HCT116 (cell line): ENCODE measurements around the gene ISM1. TPM values are rescaled to one million over a fixed set of nuclear protein-coding genes. Genes with fewer than 3 reads are reported as not detected.

Source experiments
- ATAC-seq: fragments of 200-7000 bp; cut with Tn5 transposase; 2 replicates; pipeline ENCODE4 v1.9.1; 2020; ENCODE audit warnings: mild to moderate bottlenecking, moderate library complexity
- Bru-seq: library from RNA; stranded (reverse); fragments of 400-500 nt; gene quantifications from one replicate; lab custom pipeline; 2021; lab: Mats Ljungman, UMichigan
- BruChase-seq, 2 experiments: library from RNA; stranded (reverse); fragments of 400-500 nt; gene quantifications; one replicate each; lab custom pipeline; 2021; lab: Mats Ljungman, UMichigan
- BruUV-seq: library from RNA; stranded (reverse); fragments of 400-500 nt; replicated peaks from 2 replicates; lab custom pipeline; 2021; lab: Mats Ljungman, UMichigan
- CTCF ChIA-PET: fragments of 300-600 bp; sonication (Branson Sonifier 250); formaldehyde crosslinking; loops from one replicate; lab custom pipeline; 2021; ENCODE audit warnings: antibody characterized with exemption; lab: Charles Lee
- POLR2A ChIA-PET: fragments of 300-600, 350-600 bp; sonication (Branson Sonifier 250); formaldehyde crosslinking; loops from one replicate; lab custom pipeline; 2021; ENCODE audit warnings: antibody characterized with exemption; lab: Charles Lee
- RAD21 ChIA-PET, 2 experiments: fragments of 300-600 bp; sonication (Branson Sonifier 250); formaldehyde crosslinking; loops; one replicate each; lab custom pipeline; 2023; ENCODE audit warnings: low total read pairs in 2 of 2; ENCODE audit not compliant: uncharacterized antibody in 2 of 2, unreplicated experiment in 2 of 2, low non-redundant PET in 1 of 2; lab: Charles Lee
- DNase-seq: peaks from one replicate; pipeline ENCODE4 v3.0.0-alpha.2; 2010; ENCODE audit warnings: low read depth, low spot score
- H2AFZ ChIP-seq: fragments of 200-600 bp; shearing (Covaris generic), sonication (generic); 2 replicates; pipeline ENCODE4 v1.6.1; 2017; ENCODE audit warnings: low read depth, mixed run types, mixed read lengths, antibody characterized with exemption, low read length; ENCODE audit not compliant: poor library complexity, severe bottlenecking
- H3K27ac ChIP-seq: 2 replicates; pipeline ENCODE4 v1.5.1; 2012; ENCODE audit warnings: low read depth, low read length
- H3K27me3 ChIP-seq: fragments of 200-600 bp; sonication (generic); 2 replicates; pipeline ENCODE4 v1.6.1; 2016; ENCODE audit warnings: mixed run types, low read length, mixed read lengths; ENCODE audit not compliant: insufficient read depth
- H3K36me3 ChIP-seq, 2 experiments: fragments of 200-500 bp in 1 of 2; fragments of 200-600 bp in 1 of 2; sonication (Bioruptor generic) in 1 of 2; sonication (generic) in 1 of 2; 2 replicates each; pipeline versions ENCODE4 v1.5.1 to v1.6.1; 2014 to 2016; ENCODE audit warnings: low read length in 2 of 2, inconsistent platforms in 1 of 2, mixed read lengths in 1 of 2, mixed run types in 1 of 2; ENCODE audit not compliant: insufficient read depth in 2 of 2, control insufficient read depth in 1 of 2
- H3K4me1 ChIP-seq, 2 experiments: fragments of 200-600 bp in 1 of 2; sonication (generic) in 1 of 2; 2 replicates each; pipeline versions ENCODE4 v1.5.1 to v1.6.1; 2012 to 2017; ENCODE audit warnings: low read length in 2 of 2, inconsistent platforms in 1 of 2, mild to moderate bottlenecking in 1 of 2, mixed read lengths in 1 of 2, mixed run types in 1 of 2, moderate library complexity in 1 of 2; ENCODE audit not compliant: insufficient read depth in 2 of 2, control insufficient read depth in 1 of 2
- H3K4me2 ChIP-seq: fragments of 200-600 bp; sonication (generic); 2 replicates; pipeline ENCODE4 v1.6.1; 2017; ENCODE audit warnings: mixed run types, low read length, mixed read lengths
- H3K4me3 ChIP-seq, 2 experiments: fragments of 200-600 bp in 1 of 2; sonication (generic) in 1 of 2; replicated peaks in 1 of 2; 2 replicates each; pipeline ENCODE4 v1.5.1; 2011 to 2016; ENCODE audit warnings: low read length in 2 of 2, control low read depth in 1 of 2, low read depth in 1 of 2, mild to moderate bottlenecking in 1 of 2, mixed read lengths in 1 of 2, mixed run types in 1 of 2
- H3K79me2 ChIP-seq: fragments of 200-600 bp; sonication (generic); 2 replicates; pipeline ENCODE4 v1.6.1; 2017; ENCODE audit warnings: mild to moderate bottlenecking, mixed run types, low read length, moderate library complexity, mixed read lengths; ENCODE audit not compliant: insufficient read depth
- H3K9ac ChIP-seq: fragments of 200-600 bp; sonication (generic); 2 replicates; pipeline ENCODE4 v1.6.1; 2016; ENCODE audit warnings: low read length, mixed read lengths
- H3K9me2 ChIP-seq: fragments of 200-600 bp; sonication (generic), shearing (Covaris generic); 2 replicates; pipeline ENCODE4 v1.6.1; 2017; ENCODE audit warnings: mixed run types, mild to moderate bottlenecking, moderate library complexity; ENCODE audit not compliant: insufficient read depth
- H3K9me3 ChIP-seq, 2 experiments: fragments of 200-500 bp in 1 of 2; fragments of 200-600 bp in 1 of 2; sonication (Bioruptor generic) in 1 of 2; sonication (generic) in 1 of 2; 2 replicates each; pipeline ENCODE4 v1.6.1; 2014 to 2017; ENCODE audit warnings: low read length in 2 of 2, mixed read lengths in 2 of 2, inconsistent platforms in 1 of 2, low read depth in 1 of 2, mild to moderate bottlenecking in 1 of 2, mixed run types in 1 of 2, moderate library complexity in 1 of 2; ENCODE audit not compliant: control insufficient read depth in 1 of 2, insufficient read depth in 1 of 2
- H4K20me1 ChIP-seq: fragments of 200-600 bp; sonication (generic), shearing (Covaris generic); 2 replicates; pipeline ENCODE4 v1.6.1; 2017; ENCODE audit warnings: mixed run types, mild to moderate bottlenecking, moderate library complexity; ENCODE audit not compliant: insufficient read depth
- CBX3 ChIP-seq: IDR thresholded peaks from 2 replicates; pipeline ENCODE4 v1.6.1; 2012; ENCODE audit warnings: low read depth
- CEBPB ChIP-seq: IDR thresholded peaks from 2 replicates; pipeline ENCODE4 v1.6.1; 2012; ENCODE audit warnings: low read depth
- CTCF ChIP-seq, 3 experiments: fragments of 200-600 bp in 1 of 3; sonication (generic) in 1 of 3; IDR thresholded peaks in 2 of 3; conservative IDR thresholded peaks in 1 of 3; 2 replicates each; pipeline ENCODE4 v1.5.1; 2012 to 2017; ENCODE audit warnings: low read depth in 2 of 3, low read length in 2 of 3, antibody characterized with exemption in 1 of 3, borderline replicate concordance in 1 of 3, control low read depth in 1 of 3, mild to moderate bottlenecking in 1 of 3, mixed read lengths in 1 of 3, mixed run types in 1 of 3, moderate library complexity in 1 of 3; ENCODE audit not compliant: insufficient read depth in 1 of 3
- EGR1 ChIP-seq: IDR thresholded peaks from 2 replicates; pipeline ENCODE4 v1.6.1; 2012; ENCODE audit warnings: low read depth
- EZH2phosphoT487 ChIP-seq: fragments of 200-600 bp; IDR thresholded peaks from 2 replicates; pipeline ENCODE4 v1.6.1; 2018; ENCODE audit warnings: antibody characterized with exemption, borderline replicate concordance
- FOSL1 ChIP-seq: IDR thresholded peaks from 2 replicates; pipeline ENCODE4 v1.6.1; 2012; ENCODE audit warnings: low read depth
- POLR2A ChIP-seq: IDR thresholded peaks from 2 replicates; pipeline ENCODE4 v1.7.0; 2011; ENCODE audit warnings: borderline replicate concordance; ENCODE audit not compliant: insufficient read depth, insufficient read length; ENCODE audit errors: extremely low read depth
- POLR2AphosphoS5 ChIP-seq: IDR thresholded peaks from 2 replicates; pipeline ENCODE4 v1.6.1; 2011; ENCODE audit warnings: mild to moderate bottlenecking, low read depth, low read length, moderate library complexity
- RAD21 ChIP-seq: IDR thresholded peaks from 2 replicates; pipeline ENCODE4 v1.6.1; 2012; ENCODE audit warnings: low read depth, mild to moderate bottlenecking
- SIN3A ChIP-seq: IDR thresholded peaks from 2 replicates; pipeline ENCODE4 v1.6.1; 2012; ENCODE audit warnings: low read depth
- SRF ChIP-seq: IDR thresholded peaks from 2 replicates; pipeline ENCODE4 v1.6.1; 2012; ENCODE audit warnings: low read depth
- TCF7L2 ChIP-seq: IDR thresholded peaks from 2 replicates; pipeline ENCODE4 v1.7.0; 2011; ENCODE audit warnings: borderline replicate concordance, inconsistent platforms; ENCODE audit not compliant: insufficient read depth, insufficient read length; ENCODE audit errors: extremely low read depth
- YY1 ChIP-seq: IDR thresholded peaks from 2 replicates; pipeline ENCODE4 v1.6.1; 2011; ENCODE audit warnings: low read length, low read depth, moderate library complexity, mild to moderate bottlenecking; ENCODE audit not compliant: insufficient replicate concordance; ENCODE audit errors: extremely low read depth
- ZFX ChIP-seq: fragments of 450-650 bp; IDR thresholded peaks from 2 replicates; pipeline ENCODE4 v1.6.1; 2017
- ZNF274 ChIP-seq: fragments of 200-500 bp; sonication (Bioruptor generic); IDR thresholded peaks from 2 replicates; pipeline ENCODE4 v1.6.1; 2014; ENCODE audit warnings: mild to moderate bottlenecking, low read depth, low read length, inconsistent platforms
- intact Hi-C: fragments of 100-400 bp; cut with micrococcal nuclease; formaldehyde crosslinking; loops from 2 replicates; pipeline ENCODE4 v1.10.0; 2022
- long read RNA-seq: library from polyadenylated mRNA; unstranded; transcript quantifications from one replicate; pipeline ENCODE4 v2.0.0, GENCODE V29; 2021; ENCODE audit not compliant: unreplicated experiment
- polyA plus RNA-seq: library from polyadenylated mRNA; unstranded; fragments of >200 nt; gene quantifications from 2 replicates; pipeline ENCODE4 v1.2.1, GENCODE V29; 2012; ENCODE audit warnings: missing spikeins
- total RNA-seq: library from RNA; stranded (reverse); gene quantifications from one replicate; pipeline ENCODE4 v1.2.1, GENCODE V29; 2021; ENCODE audit not compliant: unreplicated experiment
- TF ChIP-seq, protein P1 (sequence below): IDR thresholded peaks from 2 replicates; pipeline ENCODE4 v1.6.1; 2012; ENCODE audit warnings: low read depth

ISM1 gene
- total RNA-seq, result 0.37 TPM
- polyA plus RNA-seq, result 0.29 and 0.34 TPM in 2 replicates
- percentile 20 among the genes with signal in this experiment for Bru-seq, nascent RNA
- percentile 11 among the genes with signal in this experiment for BruChase-seq, experiment 1, labeled RNA remaining after a 6-hour chase
- percentile 14 among the genes with signal in this experiment for BruChase-seq, experiment 2, labeled RNA remaining after a 2-hour chase
- long read RNA-seq, result 0 reads

DNA sequence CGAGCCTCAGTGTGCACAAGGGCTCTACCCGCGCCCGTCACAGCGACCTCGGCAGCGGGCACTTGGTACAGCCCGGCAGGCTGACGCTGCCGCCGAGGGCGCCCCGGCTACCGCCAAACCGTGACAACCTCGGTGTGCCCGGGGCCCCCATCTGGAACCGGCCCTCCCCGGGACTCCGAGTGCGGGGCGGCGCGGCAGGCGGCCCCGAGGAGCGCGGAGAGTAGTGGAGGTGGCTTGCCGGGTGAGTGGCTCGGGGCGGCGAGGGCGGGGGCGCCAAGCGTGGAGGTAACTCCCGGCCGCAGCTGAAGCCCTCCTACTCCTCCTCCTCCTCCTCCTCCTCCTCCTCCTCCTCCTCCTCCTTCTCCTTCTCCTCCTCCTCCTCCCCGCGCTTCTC lies at the start of gene ISM1:
Gene ISM1, plus strand, starts transcription at position 371 of the 394 bp plus-strand sequence. CDS start 503 bp downstream, outside the sequence.
- Histone ChIP-seq H3K4me1 (peaks cover 4 to 11% of the 10 kb centered on the region in 2 experiments; a peak in 3 of 4 replicates), H3K27me3 (peaks cover 55% of the 10 kb centered on the region), H3K9me2 (no peaks in the 10 kb centered on the region), H3K36me3 (no peaks in the 10 kb centered on the region), H3K9ac (no peak within 1 kb of the TSS), H3K9me3 (no peaks in the 10 kb centered on the region), H3K4me3 (peak within 1 kb of the TSS; percentile 44 to 62), H3K4me2 (peak within 1 kb of the TSS; percentile 87), H4K20me1 (no peaks in the 10 kb centered on the region), H3K79me2 (no peaks in the 10 kb centered on the region), H2AFZ (peak within 1 kb of the TSS; percentile 35), H3K27ac (no peak within 1 kb of the TSS; the same call in 1 of the 2 replicates)
- intact Hi-C loops, result no loop called here
- CTCF ChIA-PET, result no interaction called here
- no TSS peak for BruUV-seq
- DNase-seq, result no peak
- RAD21 ChIA-PET, result no interaction called here
- TF ChIP-seq ZFX (no peak), RAD21 (no peak), TCF7L2 (no peak), CEBPB (no peak), CBX3 (no peak), POLR2A (no peak), SIN3A (no peak), EZH2phosphoT487 (no peak), FOSL1 (no peak), SRF (no peak), ZNF274 (no peak), CTCF (IDR thresholded peaks at IDR 0.05 in 2 of 3, conservative IDR thresholded peaks at IDR 0.05 in 1 of 3; ENCODE audit: borderline replicate concordance in 1 of 3, insufficient read depth in 1 of 3, low read depth in 2 of 3, low read length in 2 of 3) (no peak), POLR2AphosphoS5 (no peak), YY1 (no peak), EGR1 (no peak)
- TF ChIP-seq, protein P1, sequence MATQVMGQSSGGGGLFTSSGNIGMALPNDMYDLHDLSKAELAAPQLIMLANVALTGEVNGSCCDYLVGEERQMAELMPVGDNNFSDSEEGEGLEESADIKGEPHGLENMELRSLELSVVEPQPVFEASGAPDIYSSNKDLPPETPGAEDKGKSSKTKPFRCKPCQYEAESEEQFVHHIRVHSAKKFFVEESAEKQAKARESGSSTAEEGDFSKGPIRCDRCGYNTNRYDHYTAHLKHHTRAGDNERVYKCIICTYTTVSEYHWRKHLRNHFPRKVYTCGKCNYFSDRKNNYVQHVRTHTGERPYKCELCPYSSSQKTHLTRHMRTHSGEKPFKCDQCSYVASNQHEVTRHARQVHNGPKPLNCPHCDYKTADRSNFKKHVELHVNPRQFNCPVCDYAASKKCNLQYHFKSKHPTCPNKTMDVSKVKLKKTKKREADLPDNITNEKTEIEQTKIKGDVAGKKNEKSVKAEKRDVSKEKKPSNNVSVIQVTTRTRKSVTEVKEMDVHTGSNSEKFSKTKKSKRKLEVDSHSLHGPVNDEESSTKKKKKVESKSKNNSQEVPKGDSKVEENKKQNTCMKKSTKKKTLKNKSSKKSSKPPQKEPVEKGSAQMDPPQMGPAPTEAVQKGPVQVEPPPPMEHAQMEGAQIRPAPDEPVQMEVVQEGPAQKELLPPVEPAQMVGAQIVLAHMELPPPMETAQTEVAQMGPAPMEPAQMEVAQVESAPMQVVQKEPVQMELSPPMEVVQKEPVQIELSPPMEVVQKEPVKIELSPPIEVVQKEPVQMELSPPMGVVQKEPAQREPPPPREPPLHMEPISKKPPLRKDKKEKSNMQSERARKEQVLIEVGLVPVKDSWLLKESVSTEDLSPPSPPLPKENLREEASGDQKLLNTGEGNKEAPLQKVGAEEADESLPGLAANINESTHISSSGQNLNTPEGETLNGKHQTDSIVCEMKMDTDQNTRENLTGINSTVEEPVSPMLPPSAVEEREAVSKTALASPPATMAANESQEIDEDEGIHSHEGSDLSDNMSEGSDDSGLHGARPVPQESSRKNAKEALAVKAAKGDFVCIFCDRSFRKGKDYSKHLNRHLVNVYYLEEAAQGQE, result no peak
- peak; percentile 58 for ATAC-seq
- POLR2A ChIA-PET, result no interaction called here
